Uterus (tissue), 2 donors: Measurements from ENCODE around the gene ARHGEF11.

Experiments
- POLR2A ChIP-seq, 2 donors: fragments of 450-650 bp; IDR thresholded peaks; one replicate each; pipeline ENCODE4 v1.6.1; 2016; ENCODE audit warnings: antibody characterized with exemption in 2 of 2, mild to moderate bottlenecking in 1 of 2, moderate library complexity in 1 of 2
- TF ChIP-seq, protein P1 (sequence below), 4 experiments: fragments of 200-600 bp in 2 of 4; fragments of 450-650 bp in 2 of 4; sonication (generic) in 2 of 4; IDR thresholded peaks; one replicate each; pipeline ENCODE4 v1.5.1; 2016 to 2019; ENCODE audit warnings: antibody characterized with exemption in 4 of 4, mild to moderate bottlenecking in 2 of 4, moderate library complexity in 1 of 4

DNA sequence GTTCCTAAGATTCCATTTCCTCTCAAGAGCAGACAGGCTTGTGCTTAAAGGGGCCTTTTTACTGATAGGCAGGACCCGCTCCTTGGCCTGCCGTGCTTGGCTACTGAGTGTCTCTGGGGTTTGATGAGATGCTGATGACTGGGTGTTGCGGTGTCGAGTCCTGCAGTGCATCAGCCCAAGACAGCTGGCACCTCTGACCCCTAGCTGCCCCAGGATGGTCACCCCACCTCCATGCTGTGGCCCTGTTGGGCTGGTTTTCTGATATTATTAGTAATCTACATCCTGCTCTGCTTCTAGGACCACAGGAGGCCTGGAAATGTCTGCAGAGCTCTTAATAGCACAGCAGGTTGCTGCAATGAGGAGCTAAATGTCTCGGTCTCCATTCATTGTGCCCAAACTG lies 96.4 kb downstream of the ARHGEF11 start:
- no peak for TF ChIP-seq POLR2A (IDR thresholded peaks at IDR 0.05)
- TF ChIP-seq, protein P1, sequence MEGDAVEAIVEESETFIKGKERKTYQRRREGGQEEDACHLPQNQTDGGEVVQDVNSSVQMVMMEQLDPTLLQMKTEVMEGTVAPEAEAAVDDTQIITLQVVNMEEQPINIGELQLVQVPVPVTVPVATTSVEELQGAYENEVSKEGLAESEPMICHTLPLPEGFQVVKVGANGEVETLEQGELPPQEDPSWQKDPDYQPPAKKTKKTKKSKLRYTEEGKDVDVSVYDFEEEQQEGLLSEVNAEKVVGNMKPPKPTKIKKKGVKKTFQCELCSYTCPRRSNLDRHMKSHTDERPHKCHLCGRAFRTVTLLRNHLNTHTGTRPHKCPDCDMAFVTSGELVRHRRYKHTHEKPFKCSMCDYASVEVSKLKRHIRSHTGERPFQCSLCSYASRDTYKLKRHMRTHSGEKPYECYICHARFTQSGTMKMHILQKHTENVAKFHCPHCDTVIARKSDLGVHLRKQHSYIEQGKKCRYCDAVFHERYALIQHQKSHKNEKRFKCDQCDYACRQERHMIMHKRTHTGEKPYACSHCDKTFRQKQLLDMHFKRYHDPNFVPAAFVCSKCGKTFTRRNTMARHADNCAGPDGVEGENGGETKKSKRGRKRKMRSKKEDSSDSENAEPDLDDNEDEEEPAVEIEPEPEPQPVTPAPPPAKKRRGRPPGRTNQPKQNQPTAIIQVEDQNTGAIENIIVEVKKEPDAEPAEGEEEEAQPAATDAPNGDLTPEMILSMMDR (IDR thresholded peaks at IDR 0.05), result no peak
